AG09309 (cell line): ENCODE measurements around the gene ZW10.
A peak's percentile ranks its signal among the peaks of the same experiment; 100 is the strongest.
"Not testable (repeated sequence)": the region's sequence is repeated elsewhere in the genome, so short reads cannot be mapped to it uniquely, and the experiment has no call there.

Experiments used
- DNase-seq: peaks from one replicate; pipeline ENCODE4 v3.0.0-alpha.2; 2010; ENCODE audit warnings: low read depth
- H3K4me3 ChIP-seq: 2 replicates; pipeline ENCODE4 v1.5.1; 2011; ENCODE audit warnings: mild to moderate bottlenecking, low read depth, low read length, moderate library complexity; ENCODE audit not compliant: control insufficient read depth
- TF ChIP-seq, protein P1 (sequence below): IDR thresholded peaks from 2 replicates; pipeline ENCODE4 v1.5.1; 2011; ENCODE audit warnings: mild to moderate bottlenecking, low read depth, low read length, inconsistent platforms; ENCODE audit not compliant: insufficient read depth, control insufficient read depth; ENCODE audit errors: missing control alignments

Gene ZW10

GRCh38 chr11:113764527-113765219 is 8.8 kb downstream of the ZW10 start:
- H3K4me3 ChIP-seq: no peak overlapping the region
- TF ChIP-seq, protein P1, sequence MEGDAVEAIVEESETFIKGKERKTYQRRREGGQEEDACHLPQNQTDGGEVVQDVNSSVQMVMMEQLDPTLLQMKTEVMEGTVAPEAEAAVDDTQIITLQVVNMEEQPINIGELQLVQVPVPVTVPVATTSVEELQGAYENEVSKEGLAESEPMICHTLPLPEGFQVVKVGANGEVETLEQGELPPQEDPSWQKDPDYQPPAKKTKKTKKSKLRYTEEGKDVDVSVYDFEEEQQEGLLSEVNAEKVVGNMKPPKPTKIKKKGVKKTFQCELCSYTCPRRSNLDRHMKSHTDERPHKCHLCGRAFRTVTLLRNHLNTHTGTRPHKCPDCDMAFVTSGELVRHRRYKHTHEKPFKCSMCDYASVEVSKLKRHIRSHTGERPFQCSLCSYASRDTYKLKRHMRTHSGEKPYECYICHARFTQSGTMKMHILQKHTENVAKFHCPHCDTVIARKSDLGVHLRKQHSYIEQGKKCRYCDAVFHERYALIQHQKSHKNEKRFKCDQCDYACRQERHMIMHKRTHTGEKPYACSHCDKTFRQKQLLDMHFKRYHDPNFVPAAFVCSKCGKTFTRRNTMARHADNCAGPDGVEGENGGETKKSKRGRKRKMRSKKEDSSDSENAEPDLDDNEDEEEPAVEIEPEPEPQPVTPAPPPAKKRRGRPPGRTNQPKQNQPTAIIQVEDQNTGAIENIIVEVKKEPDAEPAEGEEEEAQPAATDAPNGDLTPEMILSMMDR: no peak
- DNase-seq: no peak

DNA sequence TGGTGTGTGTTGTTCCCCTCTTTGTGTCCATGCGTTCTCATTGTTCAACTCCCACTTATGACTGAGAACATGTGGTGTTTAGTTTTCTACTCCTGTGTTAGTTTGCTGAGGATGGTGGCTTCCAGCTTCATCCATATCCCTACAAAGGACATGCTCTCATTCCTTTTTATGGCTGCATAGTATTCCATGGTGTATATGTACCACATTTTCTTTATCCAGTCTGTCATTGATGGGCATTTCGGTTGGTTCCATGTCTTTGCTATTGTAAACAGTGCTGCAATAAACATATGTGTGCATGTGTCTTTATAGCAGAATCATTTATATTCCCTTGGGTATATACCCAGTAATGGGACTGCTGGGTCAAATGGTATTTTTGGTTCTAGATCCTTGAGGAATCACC is 10.5 kb downstream of the ZW10 start:
- not testable (repeated sequence) for H3K4me3 ChIP-seq, DNase-seq

GRCh38 chr11:113760241-113760640 is 13.3 kb downstream of the ZW10 start:
- no peak for DNase-seq
- no peak overlapping the region for H3K4me3 ChIP-seq
- TF ChIP-seq, protein P1: no peak

DNA sequence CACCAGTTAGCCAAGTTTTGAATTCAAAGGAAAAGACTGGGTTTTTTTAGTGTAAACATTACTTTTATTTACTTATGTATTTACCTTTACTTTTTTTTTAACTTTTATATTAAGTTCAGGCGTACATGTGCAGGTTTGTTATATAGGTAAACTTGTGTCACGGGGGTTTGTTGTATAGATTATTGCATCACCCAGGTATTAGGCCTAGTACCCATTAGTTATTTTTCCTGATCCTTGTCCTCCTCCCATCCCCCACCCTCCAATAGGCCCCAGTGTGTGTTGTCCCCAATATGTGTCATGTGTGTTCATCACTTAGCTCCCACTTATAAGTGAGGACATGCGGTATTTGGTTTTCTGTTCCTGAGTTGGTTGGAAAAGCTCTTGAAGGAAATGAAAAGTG is 20.6 kb downstream of the ZW10 start:
- DNase-seq: no peak
- TF ChIP-seq, protein P1: no peak
- no peak overlapping the region for H3K4me3 ChIP-seq

DNA sequence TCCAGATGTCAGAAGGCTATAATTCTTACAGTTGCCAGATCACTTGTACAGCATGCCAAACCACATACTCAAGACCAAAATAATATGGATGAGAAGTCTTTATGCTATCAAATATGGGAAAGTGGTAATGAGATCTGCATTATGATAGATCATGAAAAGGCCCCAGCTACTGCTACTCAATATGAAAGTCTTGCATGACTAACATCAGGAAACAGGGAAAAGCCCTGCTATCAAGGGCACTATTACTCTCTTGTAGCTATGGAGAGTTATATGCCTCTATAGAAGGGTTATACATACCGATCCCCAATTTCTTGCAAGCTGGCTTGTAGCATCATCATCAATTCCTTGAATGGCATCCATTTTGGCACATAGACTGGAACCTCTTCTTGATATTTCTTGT is 37.2 kb downstream of the ZW10 start:
- TF ChIP-seq, protein P1: no peak

DNA sequence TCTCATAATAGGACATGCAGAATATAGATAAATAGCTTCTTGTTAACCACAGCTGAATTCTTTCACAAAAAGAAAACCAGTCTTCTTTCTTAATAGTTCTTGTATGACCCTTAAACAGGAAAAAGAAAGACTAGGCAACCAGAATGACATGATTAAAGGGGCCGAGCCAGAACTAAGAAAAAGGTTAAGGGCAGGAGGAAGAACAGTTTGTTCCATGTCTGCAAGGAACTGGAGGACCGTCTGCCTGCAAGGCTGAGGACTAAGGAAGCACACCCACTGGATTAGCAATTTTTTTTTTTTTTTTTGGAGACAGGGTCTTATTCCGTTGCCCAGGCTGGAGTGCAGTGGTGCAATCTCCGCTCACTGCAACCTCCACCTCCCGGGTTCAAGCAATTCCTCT is 41.4 kb downstream of the ZW10 start:
- no peak overlapping the region for H3K4me3 ChIP-seq
- no peak for DNase-seq
- TF ChIP-seq, protein P1: no peak

More for the DNA sequence above, 37.2 kb downstream of the ZW10 start:
- no peak overlapping the region for H3K4me3 ChIP-seq
- no peak for DNase-seq

- TF ChIP-seq, protein P1: peak; percentile 81
- no peak overlapping the region for H3K4me3 ChIP-seq
- peak; percentile 33 for DNase-seq
Observed at GRCh38 chr11:113730887-113731726, 42.4 kb downstream of the ZW10 start.
